ENCODE measurements around the gene SYT9.

The SYT9 gene

DNA sequence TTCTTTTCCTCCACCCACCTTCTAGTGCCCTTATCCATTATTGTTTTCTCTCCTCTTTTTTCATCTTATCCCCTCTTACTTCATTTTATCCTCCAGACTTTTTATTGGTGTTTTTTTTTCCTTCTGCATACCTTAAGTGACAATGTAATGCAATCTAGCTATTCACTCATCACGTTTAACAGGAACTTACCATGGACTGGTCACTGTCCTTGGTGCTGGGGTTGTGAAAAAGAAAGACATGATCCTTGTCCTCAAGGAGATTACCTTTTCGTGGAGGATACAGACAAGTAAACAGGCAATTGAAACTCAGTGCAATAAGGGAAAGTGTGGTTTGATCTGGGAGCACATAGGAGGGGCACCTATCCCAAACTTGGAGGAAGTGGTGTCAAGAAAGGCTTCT, 20.7 kb downstream of the SYT9 start:
- no peak overlapping the region for H3K27ac ChIP-seq (ENCODE audit: low read depth, low read length)
- H3K4me2 ChIP-seq (ENCODE audit: low read length) = no peak overlapping the region
- H3K4me3 ChIP-seq (ENCODE audit: low read length) = no peak overlapping the region
- no peaks in the 10 kb centered on the region for H3K36me3 ChIP-seq (ENCODE audit: control insufficient read depth, low read length)
- TF ChIP-seq, protein P1, sequence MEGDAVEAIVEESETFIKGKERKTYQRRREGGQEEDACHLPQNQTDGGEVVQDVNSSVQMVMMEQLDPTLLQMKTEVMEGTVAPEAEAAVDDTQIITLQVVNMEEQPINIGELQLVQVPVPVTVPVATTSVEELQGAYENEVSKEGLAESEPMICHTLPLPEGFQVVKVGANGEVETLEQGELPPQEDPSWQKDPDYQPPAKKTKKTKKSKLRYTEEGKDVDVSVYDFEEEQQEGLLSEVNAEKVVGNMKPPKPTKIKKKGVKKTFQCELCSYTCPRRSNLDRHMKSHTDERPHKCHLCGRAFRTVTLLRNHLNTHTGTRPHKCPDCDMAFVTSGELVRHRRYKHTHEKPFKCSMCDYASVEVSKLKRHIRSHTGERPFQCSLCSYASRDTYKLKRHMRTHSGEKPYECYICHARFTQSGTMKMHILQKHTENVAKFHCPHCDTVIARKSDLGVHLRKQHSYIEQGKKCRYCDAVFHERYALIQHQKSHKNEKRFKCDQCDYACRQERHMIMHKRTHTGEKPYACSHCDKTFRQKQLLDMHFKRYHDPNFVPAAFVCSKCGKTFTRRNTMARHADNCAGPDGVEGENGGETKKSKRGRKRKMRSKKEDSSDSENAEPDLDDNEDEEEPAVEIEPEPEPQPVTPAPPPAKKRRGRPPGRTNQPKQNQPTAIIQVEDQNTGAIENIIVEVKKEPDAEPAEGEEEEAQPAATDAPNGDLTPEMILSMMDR (IDR thresholded peaks at IDR 0.05; ENCODE audit: low read depth, low read length, poor library complexity, severe bottlenecking) = no peak
- TF ChIP-seq EZH2phosphoT487 (IDR thresholded peaks at IDR 0.05; ENCODE audit: borderline replicate concordance, low read length) = no peak
- no peaks in the 10 kb centered on the region for H3K9me2 ChIP-seq (replicated peaks; ENCODE audit: control insufficient read depth, low read length)
- no peaks in the 10 kb centered on the region; the same call in 1 of the 2 replicates for H3K27me3 ChIP-seq (ENCODE audit: control insufficient read depth, low read length)
- no peaks in the 10 kb centered on the region for H3K9me3 ChIP-seq (ENCODE audit: control insufficient read depth, insufficient read depth, low read length)
- no peaks in the 10 kb centered on the region for H4K20me1 ChIP-seq (ENCODE audit: control insufficient read depth, insufficient read depth, low read depth, low read length)
- no peaks in the 10 kb centered on the region for H3F3A ChIP-seq (ENCODE audit: control insufficient read depth, insufficient read depth)
- H3K79me2 ChIP-seq (ENCODE audit: control insufficient read depth, low read length) = no peaks in the 10 kb centered on the region
- no peaks in the 10 kb centered on the region for H3K4me1 ChIP-seq (ENCODE audit: control insufficient read depth, low read length)

GRCh38 chr11:7275133-7275532, 23.4 kb downstream of the SYT9 start:
- TF ChIP-seq, protein P1 (IDR thresholded peaks at IDR 0.05; ENCODE audit: low read depth, low read length, poor library complexity, severe bottlenecking) = no peak
- TF ChIP-seq EZH2phosphoT487 (IDR thresholded peaks at IDR 0.05; ENCODE audit: borderline replicate concordance, low read length) = no peak
- H3F3A ChIP-seq (ENCODE audit: control insufficient read depth, insufficient read depth) = no peaks in the 10 kb centered on the region
- no peaks in the 10 kb centered on the region for H3K36me3 ChIP-seq (ENCODE audit: control insufficient read depth, low read length)
- H3K4me3 ChIP-seq (ENCODE audit: low read length) = no peak overlapping the region
- no peaks in the 10 kb centered on the region for H3K4me1 ChIP-seq (ENCODE audit: control insufficient read depth, low read length)
- H3K79me2 ChIP-seq (ENCODE audit: control insufficient read depth, low read length) = no peaks in the 10 kb centered on the region
- no peaks in the 10 kb centered on the region for H4K20me1 ChIP-seq (ENCODE audit: control insufficient read depth, insufficient read depth, low read depth, low read length)
- H3K9me2 ChIP-seq (replicated peaks; ENCODE audit: control insufficient read depth, low read length) = no peaks in the 10 kb centered on the region
- no peaks in the 10 kb centered on the region for H3K27me3 ChIP-seq (ENCODE audit: control insufficient read depth, low read length)
- no peaks in the 10 kb centered on the region for H3K9me3 ChIP-seq (ENCODE audit: control insufficient read depth, insufficient read depth, low read length)
- H3K27ac ChIP-seq (ENCODE audit: low read depth, low read length) = no peak overlapping the region
- H3K4me2 ChIP-seq (ENCODE audit: low read length) = no peak overlapping the region

DNA sequence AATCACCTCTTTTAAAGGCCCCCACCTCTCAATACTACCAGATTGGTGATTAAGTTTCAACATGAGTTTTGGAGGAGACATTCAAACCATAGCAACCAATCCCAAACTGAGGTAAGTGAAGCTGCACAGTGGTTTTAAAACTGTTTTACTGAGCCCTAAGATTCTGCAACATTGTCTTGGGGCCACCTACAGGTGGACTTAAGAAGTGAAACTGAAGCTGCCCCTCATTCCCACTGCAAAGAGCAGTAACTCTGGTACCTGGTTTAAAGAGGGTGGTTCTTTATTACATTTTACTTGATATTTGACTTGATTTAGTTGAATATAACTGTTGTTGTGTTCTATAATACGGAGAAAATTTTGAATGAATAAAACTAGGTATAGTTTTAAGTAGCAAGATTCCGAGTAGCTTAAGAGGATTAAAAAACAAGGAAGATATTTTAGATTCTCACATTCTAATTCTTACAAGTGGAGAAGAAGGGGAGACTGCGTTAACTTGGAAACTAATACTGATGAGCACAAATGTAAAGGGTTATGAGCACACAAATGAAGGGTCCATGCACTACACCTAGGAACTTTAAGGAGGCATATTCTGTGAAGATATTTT, 26.7 kb downstream of the SYT9 start:
- Histone ChIP-seq H3F3A (ENCODE audit: control insufficient read depth, insufficient read depth) (no peaks in the 10 kb centered on the region), H3K9me3 (ENCODE audit: control insufficient read depth, insufficient read depth, low read length) (no peaks in the 10 kb centered on the region), H3K4me2 (ENCODE audit: low read length) (no peak overlapping the region), H3K27ac (ENCODE audit: low read depth, low read length) (no peak overlapping the region), H3K4me1 (ENCODE audit: control insufficient read depth, low read length) (no peaks in the 10 kb centered on the region), H3K27me3 (ENCODE audit: control insufficient read depth, low read length) (no peaks in the 10 kb centered on the region), H3K79me2 (ENCODE audit: control insufficient read depth, low read length) (no peaks in the 10 kb centered on the region), H4K20me1 (ENCODE audit: control insufficient read depth, insufficient read depth, low read depth, low read length) (no peaks in the 10 kb centered on the region), H3K9me2 (replicated peaks; ENCODE audit: control insufficient read depth, low read length) (no peaks in the 10 kb centered on the region), H3K4me3 (ENCODE audit: low read length) (no peak overlapping the region), H3K36me3 (ENCODE audit: control insufficient read depth, low read length) (no peaks in the 10 kb centered on the region)
- TF ChIP-seq, protein P1 (IDR thresholded peaks at IDR 0.05; ENCODE audit: low read depth, low read length, poor library complexity, severe bottlenecking) = peak; percentile 75
- TF ChIP-seq EZH2phosphoT487 (IDR thresholded peaks at IDR 0.05; ENCODE audit: borderline replicate concordance, low read length) = no peak
